A549 (cell line): Measurements from ENCODE around the gene MAN1C1. TPM values are rescaled to one million over a fixed set of nuclear protein-coding genes. Genes with fewer than 3 reads are reported as not detected.

Experiments used
- ATAC-seq, 2 experiments: fragments of 200-7000 bp in 1 of 2; fragments of >200 bp in 1 of 2; cut with Nextera tagmentation in 1 of 2; cut with Tn5 transposase in 1 of 2; 3 replicates each; pipeline versions ENCODE4 v1.8.0 to v1.9.1; 2018 to 2020; ENCODE audit warnings: mild to moderate bottlenecking in 1 of 2, moderate library complexity in 1 of 2
- CTCF ChIA-PET: fragments of 300-600 bp; sonication (Branson Sonifier 250); formaldehyde crosslinking; extraction: SDS; loops from one replicate; lab custom pipeline; 2021; ENCODE audit warnings: antibody characterized with exemption, inconsistent platforms; lab: Yijun Ruan, JAX
- POLR2A ChIA-PET: fragments of 350-600 bp; formaldehyde crosslinking; extraction: SDS; loops from one replicate; lab custom pipeline; 2021; ENCODE audit warnings: antibody characterized with exemption, inconsistent platforms; lab: Yijun Ruan, JAX
- DNase-seq, 2 experiments: peaks; one replicate each; pipeline versions ENCODE4 v3.0.0 to v3.0.0-alpha.2; 2011 to 2016; ENCODE audit warnings: low read depth in 1 of 2, low spot score in 1 of 2
- FAIRE-seq: peaks from 2 replicates; lab custom pipeline; 2011; peaks lifted over from hg19 to GRCh38; lab: Jason Lieb, UNC
- H3K27ac ChIP-seq, 2 experiments: fragments of >200 bp; sonication (Bioruptor Twin); formaldehyde crosslinking; 3 replicates each; pipeline ENCODE4 v1.5.1; 2016 to 2017
- H3K4me1 ChIP-seq: fragments of >200 bp; sonication (Bioruptor Twin); formaldehyde crosslinking; 3 replicates; pipeline ENCODE4 v1.6.1; 2016
- H3K4me2 ChIP-seq: fragments of >200 bp; sonication (Bioruptor Twin); formaldehyde crosslinking; 3 replicates; pipeline ENCODE4 v1.6.1; 2016
- H3K4me3 ChIP-seq: fragments of >200 bp; sonication (Bioruptor Twin); formaldehyde crosslinking; 3 replicates; pipeline ENCODE4 v1.5.1; 2016
- H3K9me3 ChIP-seq: fragments of >200 bp; sonication (Bioruptor Twin); formaldehyde crosslinking; 3 replicates; pipeline ENCODE4 v1.6.1; 2016
- BCL3 ChIP-seq: fragments of >200 bp; sonication (Bioruptor Twin); formaldehyde crosslinking; IDR thresholded peaks from 3 replicates; pipeline ENCODE4 v1.6.1; 2016
- BHLHE40 ChIP-seq: IDR thresholded peaks from 2 replicates; pipeline ENCODE4 v1.6.1; 2012; ENCODE audit warnings: low read depth, low read length, inconsistent platforms
- CBX8 ChIP-seq: fragments of 200-600 bp; sonication (generic); IDR thresholded peaks from 2 replicates; pipeline ENCODE4 v1.6.1; 2016
- E2F6 ChIP-seq: IDR thresholded peaks from 2 replicates; pipeline ENCODE4 v1.6.1; 2012; ENCODE audit warnings: low read depth, borderline replicate concordance
- EHF ChIP-seq: fragments of 250-450 bp; sonication (Bioruptor Pico); IDR thresholded peaks from 2 replicates; pipeline ENCODE4 v1.5.0; 2020; ENCODE audit warnings: mild to moderate bottlenecking
- EP300 ChIP-seq, 2 experiments: fragments of >200 bp; sonication (Bioruptor Twin); formaldehyde crosslinking; IDR thresholded peaks; 2 replicates in 1 of 2; 3 replicates in 1 of 2; pipeline ENCODE4 v1.6.1; 2016 to 2017
- FOSB ChIP-seq: fragments of 250-450 bp; sonication (Bioruptor Pico); IDR thresholded peaks from 2 replicates; pipeline ENCODE4 v1.5.0; 2020; ENCODE audit warnings: mild to moderate bottlenecking, moderate library complexity
- FOXS1 ChIP-seq: fragments of 250-450 bp; sonication (Bioruptor Pico); IDR thresholded peaks from 2 replicates; pipeline ENCODE4 v1.5.0; 2020; ENCODE audit warnings: mild to moderate bottlenecking, moderate library complexity
- GATA3 ChIP-seq: IDR thresholded peaks from 2 replicates; pipeline ENCODE4 v1.6.1; 2012; ENCODE audit warnings: borderline replicate concordance
- HDAC2 ChIP-seq: fragments of 200-600 bp; sonication (generic); IDR thresholded peaks from 2 replicates; pipeline ENCODE4 v1.6.1; 2016
- HOXA7 ChIP-seq: fragments of 250-450 bp; sonication (Bioruptor Pico); IDR thresholded peaks from 2 replicates; pipeline ENCODE4 v1.5.0; 2020; ENCODE audit warnings: mild to moderate bottlenecking, moderate library complexity
- HOXB13 ChIP-seq: fragments of 250-450 bp; sonication (Bioruptor Pico); IDR thresholded peaks from 2 replicates; pipeline ENCODE4 v1.5.0; 2020; ENCODE audit warnings: low read depth, mild to moderate bottlenecking, moderate library complexity
- JUN ChIP-seq, 2 experiments: fragments of >200 bp; sonication (Bioruptor Twin); formaldehyde crosslinking; IDR thresholded peaks; 2 replicates in 1 of 2; 3 replicates in 1 of 2; pipeline ENCODE4 v1.6.1; 2016 to 2017
- KDM5A ChIP-seq: fragments of 200-600 bp; sonication (generic); IDR thresholded peaks from 2 replicates; pipeline ENCODE4 v1.6.1; 2016; ENCODE audit warnings: antibody characterized with exemption, mild to moderate bottlenecking
- MAX ChIP-seq: IDR thresholded peaks from 2 replicates; pipeline ENCODE4 v1.6.1; 2012
- NFE2L2 ChIP-seq: fragments of 150-350 bp; conservative IDR thresholded peaks from 2 replicates; pipeline ENCODE4 v1.6.1; 2014; ENCODE audit warnings: low read length
- NR3C1 ChIP-seq: fragments of >200 bp; sonication (Bioruptor Twin); formaldehyde crosslinking; IDR thresholded peaks from 3 replicates; pipeline ENCODE4 v1.6.1; 2017
- PHF8 ChIP-seq: fragments of 200-600 bp; sonication (generic); IDR thresholded peaks from 2 replicates; pipeline ENCODE4 v1.6.1; 2016; ENCODE audit warnings: low read depth, mild to moderate bottlenecking, antibody characterized with exemption, moderate library complexity, borderline replicate concordance
- POLR2A ChIP-seq: IDR thresholded peaks from 2 replicates; pipeline ENCODE4 v1.6.1; 2012; ENCODE audit warnings: mild to moderate bottlenecking, low read length
- POLR2AphosphoS2 ChIP-seq: conservative IDR thresholded peaks from 2 replicates; pipeline ENCODE4 v1.6.1; 2012; ENCODE audit warnings: low read length, improper control_type of control experiment, inconsistent platforms
- RARB ChIP-seq: fragments of 250-450 bp; sonication (Bioruptor Pico); IDR thresholded peaks from 2 replicates; pipeline ENCODE4 v1.8.0; 2021; ENCODE audit warnings: mild to moderate bottlenecking, moderate library complexity
- RNF2 ChIP-seq: fragments of 200-600 bp; sonication (generic); IDR thresholded peaks from 2 replicates; pipeline ENCODE4 v1.6.1; 2016; ENCODE audit warnings: low read depth, mild to moderate bottlenecking, antibody characterized with exemption, moderate library complexity, borderline replicate concordance
- SMC3 ChIP-seq: fragments of >200 bp; sonication (Bioruptor Twin); formaldehyde crosslinking; IDR thresholded peaks from 3 replicates; pipeline ENCODE4 v1.6.1; 2018; ENCODE audit warnings: inconsistent platforms
- ZC3H11A ChIP-seq: fragments of 450-650 bp; IDR thresholded peaks from 2 replicates; pipeline ENCODE4 v1.6.1; 2014; ENCODE audit warnings: antibody characterized with exemption, mild to moderate bottlenecking
- ZFP36 ChIP-seq: fragments of 450-650 bp; IDR thresholded peaks from 2 replicates; pipeline ENCODE4 v1.6.1; 2014; ENCODE audit warnings: borderline replicate concordance; ENCODE audit not compliant: partially characterized antibody
- ZNF302 ChIP-seq: fragments of 250-450 bp; sonication (Bioruptor Pico); IDR thresholded peaks from 2 replicates; pipeline ENCODE4 v1.9.0; 2021; ENCODE audit warnings: inconsistent platforms, mild to moderate bottlenecking, moderate library complexity
- ZSCAN20 ChIP-seq: fragments of 250-450 bp; sonication (Bioruptor Pico); IDR thresholded peaks from 2 replicates; pipeline ENCODE4 v1.8.0; 2022; ENCODE audit warnings: mild to moderate bottlenecking, moderate library complexity
- WGBS: methylation state at CpG from one replicate; pipeline ENCODE4 v1.1.6; 2017; ENCODE audit errors: missing lambda C conversion rate; 5-methylcytosine and 5-hydroxymethylcytosine counted together
- polyA plus RNA-seq, 4 experiments: library from polyadenylated mRNA; depleted of rRNA in 3 of 4; stranded (reverse); fragments of >200 nt; fragmentation: RNase III in 1 of 4; extraction: RNeasy Plus Mini Kit Qiagen cat#74134 plus additional on column Dnase treatment in 1 of 4; gene quantifications; 2 replicates in 3 of 4; 3 replicates in 1 of 4; pipeline ENCODE4 v1.2.3, GENCODE V29; 2011 to 2017

MAN1C1 gene
- polyA plus RNA-seq, 2 of the 4 experiments (the other 2 are of a cell fraction) = 0.22 to 0.27 TPM

GRCh38 chr1:25675729-25676476 is 59.3 kb downstream of the MAN1C1 start:
- FAIRE-seq (no peak), DNase-seq (no peak), ATAC-seq (no peak)
- H3K9me3 ChIP-seq = no peaks in the 10 kb centered on the region
- no peak overlapping the region for H3K27ac ChIP-seq
- no peaks in the 10 kb centered on the region for H3K4me1 ChIP-seq
- CTCF ChIA-PET = interaction anchor here (1.3 kb wide), 1 partner anchor 16 kb away, joined by 3 read pairs; no protein-coding TSS in a partner anchor
- H3K4me2 ChIP-seq = no peak overlapping the region
- H3K4me3 ChIP-seq = no peak overlapping the region
- TF ChIP-seq HOXB13 (CRISPR knock-in tag) = no peak
- no peak for TF ChIP-seq RARB (CRISPR knock-in tag)
- no peak for TF ChIP-seq HOXA7
- TF ChIP-seq NR3C1 = no peak
- no peak for TF ChIP-seq ZSCAN20 (CRISPR knock-in tag)
- TF ChIP-seq SMC3 = no peak
- TF ChIP-seq EP300 (IDR thresholded peaks at IDR 0.05) = no peak
- no peak for TF ChIP-seq BHLHE40
- no peak for TF ChIP-seq POLR2AphosphoS2
- POLR2A ChIA-PET = no interaction called here
- WGBS = 68% methylated on average over 5 of the region's 11 CpGs

GRCh38 chr1:25676488-25676887 is 59.9 kb downstream of the MAN1C1 start:
- ChIA-PET POLR2A (no interaction called here), CTCF (interaction anchor here (1.3 kb wide), 1 partner anchor 15 kb away, joined by 3 read pairs; no protein-coding TSS in a partner anchor)
- TF ChIP-seq BHLHE40 (no peak), FOSB (CRISPR knock-in tag) (no peak), KDM5A (no peak), GATA3 (no peak), ZC3H11A (no peak), ZNF302 (CRISPR knock-in tag) (no peak), CBX8 (no peak), RNF2 (no peak), JUN (IDR thresholded peaks at IDR 0.05) (no peak), E2F6 (no peak), POLR2A (no peak), NFE2L2 (no peak), FOXS1 (CRISPR knock-in tag) (no peak), EHF (CRISPR knock-in tag) (no peak)
- Histone ChIP-seq H3K4me3 (no peak overlapping the region), H3K27ac (no peak overlapping the region), H3K4me2 (no peak overlapping the region), H3K4me1 (0 out of 3 replicates have a peak, but pooled peaks cover under 1% of the 10 kb centered on the region), H3K9me3 (no peaks in the 10 kb centered on the region)
- no peak for ATAC-seq
- 31% methylated on average over 3 of the region's 3 CpGs for WGBS
- FAIRE-seq = no peak
- no peak for DNase-seq

- Histone ChIP-seq H3K27ac (no peak overlapping the region), H3K4me2 (no peak overlapping the region), H3K4me1 (0 out of 3 replicates have a peak, but pooled peaks cover 3% of the 10 kb centered on the region), H3K9me3 (no peaks in the 10 kb centered on the region), H3K4me3 (no peak overlapping the region)
- ATAC-seq = no peak
- WGBS = 52% methylated on average over 6 of the region's 6 CpGs
- no peak for FAIRE-seq
- POLR2A ChIA-PET = no interaction called here
- no peak for DNase-seq
- CTCF ChIA-PET = interaction anchor here (1.3 kb wide), 1 partner anchor 15 kb away, joined by 3 read pairs; no protein-coding TSS in a partner anchor
- TF ChIP-seq POLR2AphosphoS2 = no peak
- TF ChIP-seq MAX = no peak
- no peak for TF ChIP-seq HOXA7
- no peak for TF ChIP-seq HDAC2
- no peak for TF ChIP-seq BCL3
- no peak for TF ChIP-seq PHF8
- TF ChIP-seq CBX8 = no peak
- TF ChIP-seq FOXS1 (CRISPR knock-in tag) = no peak
- TF ChIP-seq ZFP36 = no peak
Observed at GRCh38 chr1:25677193-25677773, 60.7 kb downstream of the MAN1C1 start.
